Body of pancreas (tissue), 4 donors: ENCODE results near the gene CREB5. TPM values are rescaled to one million over a fixed set of nuclear protein-coding genes. Genes with fewer than 3 reads are reported as not detected.
"Not testable (repeated sequence)": the region's sequence is repeated elsewhere in the genome, so short reads cannot be mapped to it uniquely, and the experiment has no call there.

Experiments used
- ATAC-seq: fragments of 150-250 bp; one replicate; pipeline ENCODE4 v1.9.1; 2016
- DNase-seq, 4 donors: peaks; one replicate each; pipeline ENCODE4 v3.0.0-alpha.2; 2019
- H3K27ac ChIP-seq, 4 donors: fragments of 200-600 bp; sonication (generic); 1 replicate in 3 of 4; 2 replicates in 1 of 4; pipeline versions ENCODE4 v1.5.1 to v1.6.1; 2016 to 2019; ENCODE audit warnings: mild to moderate bottlenecking in 1 of 4, mixed read lengths in 1 of 4, moderate library complexity in 1 of 4
- H3K27me3 ChIP-seq, 2 donors: fragments of 200-600 bp; sonication (generic); one replicate each; pipeline ENCODE4 v1.6.0; 2016; ENCODE audit warnings: mild to moderate bottlenecking in 1 of 2
- H3K36me3 ChIP-seq, 2 donors: fragments of 200-600 bp; sonication (generic); replicated peaks in 1 of 2; 2 replicates each; pipeline ENCODE4 v1.5.1; 2016; ENCODE audit warnings: low read depth in 2 of 2; ENCODE audit not compliant: insufficient read depth in 1 of 2
- H3K4me1 ChIP-seq: fragments of 200-600 bp; sonication (generic); one replicate; pipeline ENCODE4 v1.6.0; 2016
- H3K4me3 ChIP-seq, 2 donors: fragments of 200-600 bp; sonication (generic); 1 replicate in 1 of 2; 2 replicates in 1 of 2; pipeline ENCODE4 v1.5.1; 2016 to 2019
- H3K9me3 ChIP-seq, 3 donors: fragments of 200-600 bp; sonication (generic); 1 replicate in 2 of 3; 2 replicates in 1 of 3; pipeline ENCODE4 v1.5.1; 2016
- CTCF ChIP-seq, 7 experiments: fragments of 450-650 bp in 4 of 7; fragments of 200-600 bp in 3 of 7; sonication (generic) in 3 of 7; IDR thresholded peaks; one replicate each; pipeline ENCODE4 v1.5.1; 2016 to 2019; ENCODE audit warnings: antibody characterized with exemption in 7 of 7
- POLR2A ChIP-seq, 3 donors: fragments of 450-650 bp; IDR thresholded peaks; one replicate each; pipeline ENCODE4 v1.6.1; 2016; ENCODE audit warnings: antibody characterized with exemption in 3 of 3, mild to moderate bottlenecking in 2 of 3
- WGBS, 2 donors: methylation state at CpG; one replicate each; pipeline ENCODE4 v1.1.5; 2017; 5-methylcytosine and 5-hydroxymethylcytosine counted together
- intact Hi-C: fragments of 100-400 bp; cut with DNase I; formaldehyde crosslinking; loops from one replicate; pipeline ENCODE4 v1.15.1; 2023
- total RNA-seq, 2 donors: library from RNA; depleted of rRNA; stranded (reverse); fragments of >200 nt; gene quantifications; one replicate each; pipeline ENCODE4 v1.1.0, GENCODE V29; 2016

Gene CREB5
- total RNA-seq, 2 donors from 2014 or later, result 10.4 to 25.7 TPM

GRCh38 chr7:28782362-28782761, 370.0 kb downstream of the CREB5 start:
- 74 to 78% methylated on average over 2 of the region's 2 CpGs for WGBS, 2 donors
- intact Hi-C loops, result no loop called here

GRCh38 chr7:28784171-28784902, 372.0 kb downstream of the CREB5 start:
- Histone ChIP-seq H3K27me3 (no peaks in the 10 kb centered on the region), H3K4me1 (peaks cover 8% of the 10 kb centered on the region), H3K4me3 (no peak overlapping the region), H3K36me3 (no peaks in the 10 kb centered on the region), H3K9me3 (no peaks in the 10 kb centered on the region), H3K27ac (no peak overlapping the region)
- 55 to 57% methylated on average over 13 of the region's 13 CpGs for WGBS, 2 donors
- no peak for ATAC-seq
- peak in 1 of 4 donors; percentile 9 for DNase-seq
- intact Hi-C loops, result no loop called here
- TF ChIP-seq POLR2A (IDR thresholded peaks at IDR 0.05) (no peak), CTCF (IDR thresholded peaks at IDR 0.05) (no peak)

More at GRCh38 chr7:28782362-28782761, 370.0 kb downstream of the CREB5 start:
- no peak for DNase-seq
- TF ChIP-seq CTCF (IDR thresholded peaks at IDR 0.05), result no peak
- TF ChIP-seq POLR2A (IDR thresholded peaks at IDR 0.05), result no peak
- peaks cover 8% of the 10 kb centered on the region for H3K4me1 ChIP-seq
- no peak overlapping the region for H3K4me3 ChIP-seq
- no peak overlapping the region for H3K27ac ChIP-seq
- no peaks in the 10 kb centered on the region for H3K27me3 ChIP-seq
- no peaks in the 10 kb centered on the region for H3K9me3 ChIP-seq
- H3K36me3 ChIP-seq, result no peaks in the 10 kb centered on the region
- ATAC-seq, result no peak

DNA sequence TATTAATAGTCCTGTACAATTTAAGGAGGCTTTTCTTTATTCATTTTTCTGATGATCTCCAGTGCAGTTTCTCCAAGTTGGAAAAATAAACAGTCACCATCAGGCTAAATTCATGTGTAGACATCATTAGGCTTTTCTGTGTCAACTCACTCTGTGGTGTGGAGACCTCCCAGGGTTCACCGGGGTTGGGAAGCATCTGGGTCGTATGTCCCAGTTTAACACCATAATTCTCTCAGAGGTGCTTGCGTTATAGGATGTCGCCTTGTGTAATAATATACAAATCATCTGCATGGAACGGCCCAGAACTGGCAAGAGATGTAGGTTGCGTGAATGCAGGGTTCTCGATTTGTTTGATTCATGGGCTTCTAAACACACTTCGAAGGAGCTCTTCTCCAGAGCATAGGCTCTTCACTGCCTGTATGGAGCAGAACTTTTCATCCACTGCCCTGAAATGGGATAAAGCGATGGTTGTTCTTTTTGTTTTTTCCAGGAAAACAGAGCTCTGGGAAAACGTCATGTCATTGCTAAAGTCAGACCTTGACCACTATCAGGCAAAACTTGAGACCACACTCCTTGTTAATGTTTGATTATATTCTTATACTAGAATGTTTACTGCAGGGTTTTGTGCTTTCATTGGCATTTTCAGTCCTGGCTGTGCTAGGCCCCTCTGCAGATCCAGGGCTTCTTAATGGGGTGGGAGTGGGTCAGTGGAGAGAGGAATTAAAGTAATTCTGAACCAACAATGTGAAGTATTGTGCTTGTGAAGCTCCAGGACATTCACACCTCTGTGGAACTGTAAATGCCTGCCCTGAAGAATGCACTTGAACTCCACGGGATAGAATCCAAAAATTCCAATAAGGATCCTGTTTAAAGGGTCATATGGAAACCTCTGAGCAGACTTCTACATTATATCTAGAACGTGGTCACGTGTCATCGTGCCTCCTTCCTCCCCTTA, 373.0 kb downstream of the CREB5 start:
- H3K4me1 ChIP-seq, result peaks cover 8% of the 10 kb centered on the region
- no peaks in the 10 kb centered on the region for H3K9me3 ChIP-seq
- H3K27ac ChIP-seq, result no peak overlapping the region
- ATAC-seq (no peak), DNase-seq (peak in 1 of 4 donors; percentile 10)
- WGBS, 2 donors, result 78 to 80% methylated on average over 14 of the region's 14 CpGs
- no peaks in the 10 kb centered on the region for H3K27me3 ChIP-seq
- H3K4me3 ChIP-seq, result no peak overlapping the region
- TF ChIP-seq CTCF (IDR thresholded peaks at IDR 0.05) (no peak), POLR2A (IDR thresholded peaks at IDR 0.05) (no peak)
- intact Hi-C loops, result no loop called here
- H3K36me3 ChIP-seq, result no peaks in the 10 kb centered on the region

- H3K4me1 ChIP-seq, H3K4me3 ChIP-seq, H3K27me3 ChIP-seq, DNase-seq, H3K36me3 ChIP-seq, H3K9me3 ChIP-seq, intact Hi-C loops, H3K27ac ChIP-seq, ATAC-seq: not testable (repeated sequence)
- 91 to 95% methylated on average over 5 of the region's 5 CpGs for WGBS, 2 donors
Measured at GRCh38 chr7:28786156-28786555, 373.8 kb downstream of the CREB5 start.

DNA sequence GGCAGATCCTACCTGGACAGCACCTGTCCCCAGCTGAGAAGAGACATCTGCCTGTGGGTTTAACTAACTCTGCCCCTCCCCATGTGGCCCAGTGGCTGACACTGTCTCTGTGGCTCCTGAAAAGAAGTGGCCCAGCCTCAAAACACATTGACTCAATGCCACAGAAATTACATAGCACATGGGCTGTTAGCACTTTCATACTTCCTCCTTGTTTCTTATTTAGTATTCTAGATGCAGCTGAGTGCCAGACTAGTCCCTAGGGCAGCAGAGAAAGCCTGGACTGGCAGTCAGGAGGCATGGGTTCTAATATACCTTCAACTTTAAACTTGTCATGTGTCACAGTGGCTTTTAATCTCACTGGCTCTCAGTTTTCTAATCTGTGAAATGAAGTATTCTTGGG, 374.8 kb downstream of the CREB5 start:
- no peaks in the 10 kb centered on the region for H3K36me3 ChIP-seq
- H3K9me3 ChIP-seq, result no peaks in the 10 kb centered on the region
- no peak for ATAC-seq
- no peak for DNase-seq
- no peak overlapping the region for H3K4me3 ChIP-seq
- no peak for TF ChIP-seq POLR2A (IDR thresholded peaks at IDR 0.05)
- TF ChIP-seq CTCF (IDR thresholded peaks at IDR 0.05), result no peak
- H3K27ac ChIP-seq, result no peak overlapping the region
- intact Hi-C loops, result no loop called here
- H3K4me1 ChIP-seq, result peaks cover 8% of the 10 kb centered on the region
- no peaks in the 10 kb centered on the region for H3K27me3 ChIP-seq
